Measurements from ENCODE around the gene DDX25. TPM values are rescaled to one million over a fixed set of nuclear protein-coding genes. Genes with fewer than 3 reads are reported as not detected.
A peak's percentile ranks its signal among the peaks of the same experiment; 100 is the strongest.

Gene DDX25
- total and polyA plus RNA-seq, 9 of the 15 experiments (the other 6 are each of a cell fraction or from before 2014, with no cell fraction given) = not detected

DNA sequence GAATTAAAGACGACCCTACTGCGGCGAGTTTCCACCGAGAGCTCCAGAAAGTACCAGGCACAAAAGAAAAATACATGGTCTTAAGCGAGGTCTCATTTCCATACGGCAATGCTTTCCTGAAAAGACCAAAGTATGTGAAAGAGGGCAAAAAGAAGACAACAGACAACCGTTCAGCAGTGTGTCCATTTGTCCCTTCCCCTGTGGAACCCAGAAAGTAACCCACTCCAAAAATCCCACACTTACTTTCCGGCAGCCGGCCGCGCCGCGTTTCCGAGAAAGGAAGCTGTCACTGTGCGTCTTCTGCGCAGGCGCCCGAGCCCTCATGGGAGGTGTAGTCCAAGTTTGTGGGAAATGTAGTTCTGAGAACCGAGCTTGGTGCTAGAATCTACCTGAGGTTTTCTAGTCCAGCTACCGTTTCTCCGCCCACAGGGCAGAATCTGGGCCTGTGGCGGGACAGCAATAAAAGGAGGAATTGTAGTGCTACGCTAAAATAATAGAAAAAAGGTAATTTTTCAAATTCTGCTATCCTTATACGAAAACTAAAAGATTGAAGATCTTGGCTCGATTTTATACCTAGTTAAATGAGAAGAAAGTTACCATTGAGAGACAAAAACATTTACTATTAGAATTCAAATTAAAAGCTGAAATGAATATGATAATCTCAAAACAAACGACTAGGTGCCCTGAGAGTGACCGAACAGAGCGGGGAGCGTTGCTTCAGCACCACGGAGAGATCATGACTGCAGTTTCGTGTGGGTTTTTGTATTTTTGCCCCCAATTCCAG is 1.2 kb upstream of the DDX25 start, which contains the start of gene PUS3 (continued):
- TF ChIP-seq, protein P1, sequence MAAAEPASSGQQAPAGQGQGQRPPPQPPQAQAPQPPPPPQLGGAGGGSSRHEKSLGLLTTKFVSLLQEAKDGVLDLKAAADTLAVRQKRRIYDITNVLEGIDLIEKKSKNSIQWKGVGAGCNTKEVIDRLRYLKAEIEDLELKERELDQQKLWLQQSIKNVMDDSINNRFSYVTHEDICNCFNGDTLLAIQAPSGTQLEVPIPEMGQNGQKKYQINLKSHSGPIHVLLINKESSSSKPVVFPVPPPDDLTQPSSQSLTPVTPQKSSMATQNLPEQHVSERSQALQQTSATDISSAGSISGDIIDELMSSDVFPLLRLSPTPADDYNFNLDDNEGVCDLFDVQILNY (CRISPR knock-in tag; IDR thresholded peaks at IDR 0.05) = no peak
- TF ChIP-seq HDAC6 (IDR thresholded peaks at IDR 0.05; ENCODE audit: low read depth, low read length) (no peak), SMARCA4 (IDR thresholded peaks at IDR 0.05) (no peak), PURB (CRISPR knock-in tag; IDR thresholded peaks at IDR 0.05; ENCODE audit: low read depth) (no peak), EGR1 (conservative IDR thresholded peaks at IDR 0.05) (no peak; the same call in 1 of the 2 replicates), GATA2 (CRISPR knock-in tag; IDR thresholded peaks at IDR 0.05) (no peak), CHD1 (IDR thresholded peaks at IDR 0.05; ENCODE audit: low read length) (no peak), ERF (CRISPR knock-in tag; IDR thresholded peaks at IDR 0.05) (no peak), ZNF644 (tag; IDR thresholded peaks at IDR 0.05; ENCODE audit: low read depth) (no peak), ZNF583 (CRISPR knock-in tag; IDR thresholded peaks at IDR 0.05) (no peak), MEIS2 (IDR thresholded peaks at IDR 0.05; ENCODE audit: partially characterized antibody) (peak; percentile 65), TCF7 (IDR thresholded peaks at IDR 0.05; ENCODE audit: borderline replicate concordance) (no peak), ZKSCAN8 (CRISPR knock-in tag; IDR thresholded peaks at IDR 0.05) (no peak), JUN (IDR thresholded peaks at IDR 0.05; ENCODE audit: borderline replicate concordance, low read depth, low read length) (0 out of 2 replicates have a peak, but pooled peaks have one; percentile 22), JUN (CRISPR knock-in tag; IDR thresholded peaks at IDR 0.05; ENCODE audit: borderline replicate concordance) (no peak), HDAC3 (IDR thresholded peaks at IDR 0.05; ENCODE audit: borderline replicate concordance, partially characterized antibody) (no peak), SIRT6 (IDR thresholded peaks at IDR 0.05; ENCODE audit: low read depth, low read length) (no peak), XRCC4 (IDR thresholded peaks at IDR 0.05; ENCODE audit: extremely low read depth, insufficient read depth, insufficient read length) (no peak), NELFE (IDR thresholded peaks at IDR 0.05; ENCODE audit: insufficient read depth, insufficient read length) (no peak), MYC (IDR thresholded peaks at IDR 0.05; ENCODE audit: low read depth, low read length) (peak; percentile 61; the same call in 1 of the 2 replicates), MYC (CRISPR knock-in tag; IDR thresholded peaks at IDR 0.05; ENCODE audit: borderline replicate concordance, low read depth) (no peak)
- TF ChIP-seq, protein P2, sequence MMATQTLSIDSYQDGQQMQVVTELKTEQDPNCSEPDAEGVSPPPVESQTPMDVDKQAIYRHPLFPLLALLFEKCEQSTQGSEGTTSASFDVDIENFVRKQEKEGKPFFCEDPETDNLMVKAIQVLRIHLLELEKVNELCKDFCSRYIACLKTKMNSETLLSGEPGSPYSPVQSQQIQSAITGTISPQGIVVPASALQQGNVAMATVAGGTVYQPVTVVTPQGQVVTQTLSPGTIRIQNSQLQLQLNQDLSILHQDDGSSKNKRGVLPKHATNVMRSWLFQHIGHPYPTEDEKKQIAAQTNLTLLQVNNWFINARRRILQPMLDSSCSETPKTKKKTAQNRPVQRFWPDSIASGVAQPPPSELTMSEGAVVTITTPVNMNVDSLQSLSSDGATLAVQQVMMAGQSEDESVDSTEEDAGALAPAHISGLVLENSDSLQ (IDR thresholded peaks at IDR 0.05) = peak; percentile 35; the same call in 1 of the 2 replicates
- TF ChIP-seq, protein P3, sequence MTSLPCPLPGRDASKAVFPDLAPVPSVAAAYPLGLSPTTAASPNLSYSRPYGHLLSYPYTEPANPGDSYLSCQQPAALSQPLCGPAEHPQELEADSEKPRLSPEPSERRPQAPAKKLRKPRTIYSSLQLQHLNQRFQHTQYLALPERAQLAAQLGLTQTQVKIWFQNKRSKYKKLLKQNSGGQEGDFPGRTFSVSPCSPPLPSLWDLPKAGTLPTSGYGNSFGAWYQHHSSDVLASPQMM (CRISPR knock-in tag; IDR thresholded peaks at IDR 0.05) = no peak
- TF ChIP-seq, protein P4, sequence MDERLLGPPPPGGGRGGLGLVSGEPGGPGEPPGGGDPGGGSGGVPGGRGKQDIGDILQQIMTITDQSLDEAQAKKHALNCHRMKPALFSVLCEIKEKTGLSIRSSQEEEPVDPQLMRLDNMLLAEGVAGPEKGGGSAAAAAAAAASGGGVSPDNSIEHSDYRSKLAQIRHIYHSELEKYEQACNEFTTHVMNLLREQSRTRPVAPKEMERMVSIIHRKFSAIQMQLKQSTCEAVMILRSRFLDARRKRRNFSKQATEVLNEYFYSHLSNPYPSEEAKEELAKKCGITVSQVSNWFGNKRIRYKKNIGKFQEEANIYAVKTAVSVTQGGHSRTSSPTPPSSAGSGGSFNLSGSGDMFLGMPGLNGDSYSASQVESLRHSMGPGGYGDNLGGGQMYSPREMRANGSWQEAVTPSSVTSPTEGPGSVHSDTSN (CRISPR knock-in tag; IDR thresholded peaks at IDR 0.05; ENCODE audit: low read depth) = no peak
- TF ChIP-seq, protein P4 (tag; conservative IDR thresholded peaks at IDR 0.05; ENCODE audit: low read depth) = no peak

Data from K562 (cell line).